Middle frontal gyrus (tissue), 1 donor: ENCODE measurements around the gene CRADD.
"Not testable (repeated sequence)": the region's sequence is repeated elsewhere in the genome, so short reads cannot be mapped to it uniquely, and the experiment has no call there.

ENCODE experiments used
- DNase-seq: peaks from one replicate; pipeline ENCODE4 v3.0.0-alpha.2; 2015; ENCODE audit warnings: low spot score; ENCODE audit errors: extremely low spot score

The CRADD gene

GRCh38 chr12:93677195-93678064 is at the start of gene CRADD:
CRADD (plus strand) TSS chr12:93677375.
- DNase-seq, result peak; percentile 88

- no peak for DNase-seq
Measured at GRCh38 chr12:93632383-93632782, 44.8 kb upstream of the CRADD start.

- no peak for DNase-seq
Measured at GRCh38 chr12:93634416-93634815, 42.8 kb upstream of the CRADD start.

- DNase-seq, result no peak
Measured at GRCh38 chr12:93636708-93637107, 40.5 kb upstream of the CRADD start.

- no peak for DNase-seq
Measured at GRCh38 chr12:93638095-93638494, 39.1 kb upstream of the CRADD start.

GRCh38 chr12:93638954-93639353 is 38.2 kb upstream of the CRADD start:
- DNase-seq, result no peak

- DNase-seq, result no peak
Measured at GRCh38 chr12:93639406-93639805, 37.8 kb upstream of the CRADD start.

GRCh38 chr12:93641380-93641779 is 35.8 kb upstream of the CRADD start:
- DNase-seq, result not testable (repeated sequence)

GRCh38 chr12:93642751-93643150 is 34.4 kb upstream of the CRADD start:
- DNase-seq, result no peak

GRCh38 chr12:93645702-93646101 is 31.5 kb upstream of the CRADD start:
- no peak for DNase-seq

GRCh38 chr12:93650626-93651025 is 26.5 kb upstream of the CRADD start:
- no peak for DNase-seq

GRCh38 chr12:93653079-93653478 is 24.1 kb upstream of the CRADD start:
- DNase-seq, result no peak

GRCh38 chr12:93653712-93654111 is 23.5 kb upstream of the CRADD start:
- no peak for DNase-seq

- no peak for DNase-seq
Measured at GRCh38 chr12:93654421-93654820, 22.8 kb upstream of the CRADD start.

- DNase-seq, result no peak
Measured at GRCh38 chr12:93657071-93657470, 20.1 kb upstream of the CRADD start.

- no peak for DNase-seq
Measured at GRCh38 chr12:93661021-93661420, 16.2 kb upstream of the CRADD start.

- no peak for DNase-seq
Measured at GRCh38 chr12:93663006-93663728, 14.0 kb upstream of the CRADD start.

- DNase-seq, result no peak
Measured at GRCh38 chr12:93663729-93664084, 13.5 kb upstream of the CRADD start.

- DNase-seq, result no peak
Measured at GRCh38 chr12:93664573-93665138, 12.5 kb upstream of the CRADD start.

GRCh38 chr12:93667672-93668071 is 9.5 kb upstream of the CRADD start:
- no peak for DNase-seq

- DNase-seq, result no peak
Measured at GRCh38 chr12:93668919-93669418, 8.2 kb upstream of the CRADD start.

GRCh38 chr12:93669452-93669851 is 7.7 kb upstream of the CRADD start:
- no peak for DNase-seq
